ENCODE data around the gene BRD3OS.

DNA sequence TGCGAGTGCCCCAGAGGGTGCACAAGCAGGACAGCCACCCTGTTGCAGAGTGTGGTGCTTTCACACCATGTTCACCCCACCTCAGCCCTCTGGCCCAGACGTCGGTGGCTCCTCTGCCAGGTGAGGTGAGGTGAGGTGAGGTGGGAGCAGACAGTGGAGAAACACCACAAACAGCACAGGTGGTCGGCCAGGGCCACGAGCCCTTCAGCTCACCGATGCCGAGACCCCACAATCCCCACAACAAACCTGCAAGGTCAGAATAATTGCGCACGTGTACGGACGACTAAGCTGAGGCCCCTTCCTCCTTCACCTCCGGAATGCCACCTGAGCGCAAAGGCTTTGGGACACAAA, 32.0 kb downstream of the BRD3OS start:
- TF ChIP-seq, protein P1, sequence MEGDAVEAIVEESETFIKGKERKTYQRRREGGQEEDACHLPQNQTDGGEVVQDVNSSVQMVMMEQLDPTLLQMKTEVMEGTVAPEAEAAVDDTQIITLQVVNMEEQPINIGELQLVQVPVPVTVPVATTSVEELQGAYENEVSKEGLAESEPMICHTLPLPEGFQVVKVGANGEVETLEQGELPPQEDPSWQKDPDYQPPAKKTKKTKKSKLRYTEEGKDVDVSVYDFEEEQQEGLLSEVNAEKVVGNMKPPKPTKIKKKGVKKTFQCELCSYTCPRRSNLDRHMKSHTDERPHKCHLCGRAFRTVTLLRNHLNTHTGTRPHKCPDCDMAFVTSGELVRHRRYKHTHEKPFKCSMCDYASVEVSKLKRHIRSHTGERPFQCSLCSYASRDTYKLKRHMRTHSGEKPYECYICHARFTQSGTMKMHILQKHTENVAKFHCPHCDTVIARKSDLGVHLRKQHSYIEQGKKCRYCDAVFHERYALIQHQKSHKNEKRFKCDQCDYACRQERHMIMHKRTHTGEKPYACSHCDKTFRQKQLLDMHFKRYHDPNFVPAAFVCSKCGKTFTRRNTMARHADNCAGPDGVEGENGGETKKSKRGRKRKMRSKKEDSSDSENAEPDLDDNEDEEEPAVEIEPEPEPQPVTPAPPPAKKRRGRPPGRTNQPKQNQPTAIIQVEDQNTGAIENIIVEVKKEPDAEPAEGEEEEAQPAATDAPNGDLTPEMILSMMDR (IDR thresholded peaks at IDR 0.05; ENCODE audit: low read depth, low read length) = no peak
- no peak for TF ChIP-seq POLR2A (IDR thresholded peaks at IDR 0.05; ENCODE audit: extremely low read depth, insufficient read length)
